D721Med (cell line): ENCODE measurements around the gene MCF2L.

ENCODE experiments used
- DNase-seq: peaks from one replicate; pipeline ENCODE4 v3.0.0; 2011; ENCODE audit warnings: low spot score; ENCODE audit not compliant: insufficient read length
- FAIRE-seq: peaks from 2 replicates; lab custom pipeline; 2011; peaks lifted over from hg19 to GRCh38; lab: Jason Lieb, UNC
- TF ChIP-seq, protein P1 (sequence below): IDR thresholded peaks from 2 replicates; pipeline ENCODE4 v1.5.1; 2012; ENCODE audit warnings: mild to moderate bottlenecking, control low read depth; ENCODE audit not compliant: insufficient read depth; ENCODE audit errors: missing control alignments

Gene MCF2L

GRCh38 chr13:113018676-113019465 lies 49.9 kb downstream of the MCF2L start:
- TF ChIP-seq, protein P1, sequence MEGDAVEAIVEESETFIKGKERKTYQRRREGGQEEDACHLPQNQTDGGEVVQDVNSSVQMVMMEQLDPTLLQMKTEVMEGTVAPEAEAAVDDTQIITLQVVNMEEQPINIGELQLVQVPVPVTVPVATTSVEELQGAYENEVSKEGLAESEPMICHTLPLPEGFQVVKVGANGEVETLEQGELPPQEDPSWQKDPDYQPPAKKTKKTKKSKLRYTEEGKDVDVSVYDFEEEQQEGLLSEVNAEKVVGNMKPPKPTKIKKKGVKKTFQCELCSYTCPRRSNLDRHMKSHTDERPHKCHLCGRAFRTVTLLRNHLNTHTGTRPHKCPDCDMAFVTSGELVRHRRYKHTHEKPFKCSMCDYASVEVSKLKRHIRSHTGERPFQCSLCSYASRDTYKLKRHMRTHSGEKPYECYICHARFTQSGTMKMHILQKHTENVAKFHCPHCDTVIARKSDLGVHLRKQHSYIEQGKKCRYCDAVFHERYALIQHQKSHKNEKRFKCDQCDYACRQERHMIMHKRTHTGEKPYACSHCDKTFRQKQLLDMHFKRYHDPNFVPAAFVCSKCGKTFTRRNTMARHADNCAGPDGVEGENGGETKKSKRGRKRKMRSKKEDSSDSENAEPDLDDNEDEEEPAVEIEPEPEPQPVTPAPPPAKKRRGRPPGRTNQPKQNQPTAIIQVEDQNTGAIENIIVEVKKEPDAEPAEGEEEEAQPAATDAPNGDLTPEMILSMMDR = no peak
- FAIRE-seq (no peak), DNase-seq (no peak)

- DNase-seq (no peak), FAIRE-seq (no peak)
- TF ChIP-seq, protein P1 = no peak
Observed at GRCh38 chr13:113020323-113021080, 51.5 kb downstream of the MCF2L start.

DNA sequence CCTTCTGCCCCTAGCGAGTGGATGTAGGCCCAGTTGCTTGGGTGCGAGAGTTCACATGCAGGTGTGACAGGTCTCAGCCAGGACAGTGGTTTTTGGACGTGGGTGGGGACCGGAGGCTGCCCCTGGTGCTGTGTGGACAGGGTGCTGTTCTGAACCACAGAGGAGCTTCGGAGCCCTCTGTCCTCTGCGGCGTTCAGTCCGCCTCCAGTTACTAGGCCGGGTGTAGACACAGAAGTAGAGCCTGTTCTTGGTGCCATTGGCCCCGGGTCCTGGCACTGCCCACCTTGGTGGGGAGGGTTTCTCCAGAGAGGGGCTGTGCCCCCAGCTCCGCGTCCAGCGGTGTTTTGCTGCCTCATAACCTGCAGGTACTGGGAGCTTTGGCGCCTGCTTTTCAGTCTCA lies 52.4 kb downstream of the MCF2L start:
- DNase-seq = no peak
- no peak for FAIRE-seq
- TF ChIP-seq, protein P1 = no peak

DNA sequence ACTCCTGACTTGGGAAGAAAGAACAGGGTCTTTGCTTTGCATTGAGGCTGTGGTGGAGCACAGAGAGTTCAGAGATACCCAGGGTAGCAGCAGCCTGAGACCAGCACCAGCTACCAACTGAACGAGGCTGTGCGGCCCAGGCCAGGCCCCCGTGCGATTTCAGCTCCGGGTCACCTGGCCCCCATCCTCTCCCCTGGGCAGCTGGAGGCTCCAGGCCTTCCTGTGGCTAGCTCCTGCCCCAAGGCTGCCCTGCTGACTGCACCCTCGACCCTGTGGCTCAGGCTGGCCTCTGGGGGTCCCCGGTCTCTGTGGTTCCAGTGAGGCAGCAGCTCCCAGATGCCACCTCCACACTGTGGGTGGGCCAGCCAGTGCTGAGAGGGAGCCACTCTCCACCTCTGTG lies 52.8 kb downstream of the MCF2L start:
- DNase-seq = no peak
- TF ChIP-seq, protein P1 = no peak
- FAIRE-seq = no peak

DNA sequence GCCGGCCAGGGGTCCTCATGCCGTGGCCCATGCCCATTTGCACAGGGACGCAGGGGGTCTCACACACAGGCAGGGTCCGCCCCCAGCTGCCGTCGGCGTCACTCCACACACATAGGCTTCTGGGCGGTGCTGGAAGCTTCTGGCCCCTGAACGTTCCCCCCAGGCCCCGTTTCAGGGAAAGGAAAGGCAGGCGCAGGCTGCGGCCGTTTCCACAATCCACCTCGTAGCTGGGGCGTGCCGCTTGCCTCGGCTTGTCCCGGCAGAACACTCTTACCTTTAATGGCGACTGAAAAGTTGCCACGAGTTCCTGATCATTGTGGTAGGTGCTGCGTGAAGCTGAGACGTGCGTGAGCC lies 53.4 kb downstream of the MCF2L start:
- no peak for DNase-seq
- FAIRE-seq = no peak
- TF ChIP-seq, protein P1 = no peak

DNA sequence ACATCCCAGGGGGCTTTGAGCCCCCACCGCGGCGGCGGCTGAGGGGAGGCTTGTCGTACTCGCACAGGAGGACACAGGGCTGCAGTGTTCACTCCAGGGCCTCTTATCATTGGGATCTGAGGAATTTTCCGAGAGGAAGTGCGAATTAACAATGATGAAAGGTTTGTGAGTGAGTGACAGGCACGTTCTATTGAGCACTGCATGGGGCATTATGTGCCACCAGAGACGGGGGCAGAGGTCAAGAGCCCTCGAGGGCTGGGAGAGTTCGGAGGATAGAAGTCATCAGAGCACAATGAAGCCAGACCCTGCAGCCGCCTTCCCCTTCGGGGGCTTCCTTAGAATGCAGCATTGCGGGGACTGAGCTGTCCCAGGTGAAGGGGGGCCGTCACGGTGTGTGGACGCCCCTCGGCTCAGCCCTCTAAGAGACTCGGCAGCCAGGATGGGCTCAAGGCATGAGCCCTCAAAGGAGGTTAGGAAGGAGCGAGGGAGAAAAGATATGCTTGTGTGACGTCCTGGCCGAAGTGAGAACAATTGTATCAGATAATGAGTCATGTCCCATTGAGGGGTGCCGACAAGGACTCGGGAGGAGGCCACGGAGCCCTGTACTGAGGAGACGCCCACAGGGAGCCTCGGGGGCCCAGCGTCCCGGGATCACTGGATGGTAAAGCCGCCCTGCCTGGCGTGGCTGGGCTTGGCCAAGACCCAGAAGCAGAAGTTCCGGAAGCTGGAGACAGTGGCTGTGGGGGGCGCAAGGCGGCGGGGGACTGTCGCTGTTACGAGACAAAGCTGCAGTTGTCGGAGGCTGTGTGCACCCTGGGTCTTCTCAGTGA lies 53.9 kb downstream of the MCF2L start:
- DNase-seq (no peak), FAIRE-seq (no peak)
- TF ChIP-seq, protein P1 = no peak
